Pons (tissue), 1 donor: ENCODE data around the gene FILIP1.

Experiments used
- DNase-seq: peaks from one replicate; pipeline ENCODE4 v3.0.0-alpha.2; 2016; ENCODE audit warnings: low spot score

Gene FILIP1

DNA sequence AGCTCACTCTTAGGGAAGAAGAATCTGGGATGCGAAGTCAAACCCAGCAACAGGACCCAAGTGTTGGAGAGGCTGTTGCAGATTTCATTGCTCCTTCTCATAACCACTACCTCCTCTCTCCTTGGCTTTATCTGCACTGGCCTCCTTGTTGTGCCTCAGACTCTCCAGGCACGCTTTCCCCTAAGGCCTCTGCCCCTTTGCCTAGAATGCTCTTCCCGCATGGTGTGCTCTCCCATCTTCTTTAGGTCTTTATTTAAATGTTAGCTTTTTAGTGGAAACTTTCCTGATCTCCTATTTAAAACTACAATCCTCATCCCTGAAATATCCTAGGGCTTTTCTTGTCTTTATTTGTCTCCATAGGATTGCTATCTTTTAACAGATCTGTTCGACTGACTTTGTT, 114.1 kb downstream of the FILIP1 start:
- no peak for DNase-seq

DNA sequence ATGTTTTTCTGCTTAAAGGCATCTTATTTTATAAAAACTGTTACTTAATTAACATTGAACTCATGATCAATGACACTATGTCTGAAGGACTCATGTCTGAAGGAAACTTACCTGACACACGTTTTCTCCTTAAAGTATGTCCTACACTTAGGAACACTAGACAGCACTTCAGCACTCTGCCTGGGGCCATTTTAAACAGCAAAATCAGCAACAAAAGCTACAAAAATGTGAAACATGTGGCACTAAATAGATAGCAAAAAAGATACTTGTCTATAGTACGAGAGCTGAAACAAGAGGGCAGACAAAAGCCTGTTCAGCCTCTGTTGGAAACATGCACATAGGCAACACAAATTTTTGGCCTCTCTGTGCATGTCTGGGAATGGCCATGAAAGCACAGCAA, 115.5 kb downstream of the FILIP1 start:
- no peak for DNase-seq

DNA sequence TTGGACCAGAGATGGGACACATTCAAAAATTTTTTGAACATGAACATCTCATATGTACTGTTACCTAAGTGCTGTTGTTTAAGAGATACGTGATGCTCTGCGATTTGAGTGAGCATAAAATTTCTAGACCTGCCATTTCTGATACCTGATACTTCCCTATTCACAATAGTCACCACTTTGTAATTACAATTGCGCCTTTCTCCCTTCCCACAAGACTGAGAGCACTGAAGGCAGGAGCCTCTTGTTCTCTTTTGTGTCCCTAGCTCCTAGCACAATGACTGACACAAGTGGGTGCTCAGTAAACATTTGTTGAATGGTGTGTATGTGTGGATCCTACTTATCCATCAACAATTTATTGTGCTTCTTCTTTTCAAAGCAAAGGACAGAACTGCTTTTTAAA, 116.2 kb downstream of the FILIP1 start:
- DNase-seq = no peak

DNA sequence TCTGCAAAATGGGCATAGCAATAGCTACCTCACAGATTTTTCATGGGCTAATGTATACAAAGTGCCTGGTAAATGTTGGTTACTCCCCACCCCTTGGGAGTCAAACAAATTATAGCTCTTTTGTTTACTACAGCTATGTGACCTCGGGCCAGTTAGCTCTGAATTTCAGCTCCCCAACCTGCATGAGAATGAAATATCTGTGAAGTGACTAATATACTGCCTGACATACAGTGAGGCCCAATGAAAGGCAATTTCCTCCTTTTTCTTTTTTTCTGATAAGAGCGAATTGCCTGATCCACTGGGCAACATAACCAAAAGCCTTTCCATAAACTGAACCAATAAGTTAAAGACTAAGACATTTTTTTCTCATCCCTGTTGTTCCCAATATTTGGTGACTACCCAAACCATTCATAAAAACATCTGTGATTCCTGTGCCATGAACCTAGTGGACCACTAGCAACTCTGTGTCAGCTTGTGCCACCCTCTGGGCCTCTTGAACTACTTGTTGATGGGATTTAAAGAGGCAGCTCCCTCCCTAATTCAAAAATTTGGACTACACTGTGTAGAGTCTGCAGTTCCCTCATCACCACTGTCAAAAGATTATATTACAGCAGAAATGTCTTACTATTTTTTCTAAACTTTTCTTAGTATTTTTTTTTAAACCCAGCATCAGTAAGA, 117.1 kb downstream of the FILIP1 start:
- no peak for DNase-seq

DNA sequence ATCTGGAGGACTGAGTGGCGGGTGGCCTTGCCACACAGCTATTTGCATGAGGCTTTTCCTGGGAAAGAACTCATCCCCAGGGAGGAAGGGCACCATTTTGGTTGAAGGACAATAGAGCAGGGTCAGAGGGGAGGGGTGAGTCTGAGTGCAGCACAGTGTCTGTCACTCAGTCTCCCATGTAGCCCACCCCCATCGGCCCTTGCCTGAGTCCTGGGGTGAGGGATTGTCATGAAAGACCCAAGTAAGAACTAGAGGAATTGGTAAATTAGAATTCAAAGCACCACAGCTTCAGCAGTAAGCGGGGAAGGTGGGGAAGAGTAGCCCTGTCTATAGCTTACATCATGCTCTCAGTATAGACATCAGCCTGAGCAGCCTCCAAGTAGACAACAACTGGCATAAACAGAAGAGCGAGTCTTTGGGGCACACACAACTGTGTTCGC, 118.6 kb downstream of the FILIP1 start:
- no peak for DNase-seq

DNA sequence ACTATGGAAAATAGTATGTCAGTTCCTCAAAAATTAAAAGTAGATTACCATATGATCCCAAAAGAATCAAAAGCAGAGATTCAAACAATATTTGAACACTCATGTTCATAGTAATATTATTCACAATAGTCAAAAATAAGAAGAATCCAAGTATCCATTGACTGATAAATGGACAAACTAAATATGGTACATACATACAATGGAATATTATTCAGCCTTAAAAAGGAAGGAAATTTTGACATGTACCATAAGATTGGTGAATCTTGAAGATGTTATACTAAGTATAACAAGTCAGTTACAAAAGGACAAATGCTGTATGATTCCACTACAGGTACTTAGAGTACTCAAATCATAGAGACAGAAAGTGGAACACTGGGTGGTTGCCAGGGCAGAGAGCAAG, 120.7 kb downstream of the FILIP1 start:
- DNase-seq = no peak

DNA sequence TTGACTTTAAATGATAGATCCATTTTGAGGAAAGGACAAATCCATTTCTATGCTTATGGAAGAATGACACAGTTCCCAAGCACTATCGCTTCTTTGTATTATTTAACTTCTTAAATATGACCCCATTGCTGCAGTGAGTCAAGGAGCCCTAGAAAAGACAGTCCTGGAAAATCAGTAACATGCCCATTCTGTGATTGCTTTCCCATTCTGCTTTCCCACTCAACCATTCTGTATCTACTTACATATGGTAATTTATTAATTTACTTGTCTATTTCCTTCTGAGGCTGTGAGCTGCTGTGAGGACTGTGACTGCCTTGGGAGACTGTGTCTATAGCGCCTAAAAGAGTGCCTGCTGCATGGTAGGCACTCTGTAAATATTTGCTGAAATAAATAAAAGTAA, 123.6 kb downstream of the FILIP1 start:
- no peak for DNase-seq

DNA sequence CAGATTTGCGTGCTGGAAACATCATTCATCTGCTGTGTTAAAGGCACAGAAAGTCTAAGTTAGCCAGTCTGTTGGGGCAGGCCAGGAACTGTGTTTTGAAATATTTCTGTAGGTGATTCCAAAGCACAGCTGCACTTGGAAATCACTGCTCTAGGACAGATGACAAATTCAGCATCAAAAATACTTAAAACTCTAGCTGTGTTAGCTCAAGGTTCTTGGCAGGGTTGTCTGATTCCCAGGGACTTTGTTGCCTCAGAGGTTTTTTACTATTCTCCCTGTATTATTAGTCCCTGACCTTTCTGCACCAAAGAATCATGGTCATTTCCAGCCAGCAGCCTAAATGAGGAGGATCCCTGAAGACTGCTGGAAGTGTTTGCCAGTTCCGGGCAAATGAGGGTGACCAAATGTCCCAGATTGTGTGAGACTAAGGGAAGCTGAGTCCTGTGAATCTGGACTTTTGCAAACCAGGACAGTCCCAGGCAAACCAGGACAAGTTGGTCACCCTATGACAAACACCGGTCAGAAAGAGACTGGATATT, 124.7 kb downstream of the FILIP1 start:
- DNase-seq = no peak

DNA sequence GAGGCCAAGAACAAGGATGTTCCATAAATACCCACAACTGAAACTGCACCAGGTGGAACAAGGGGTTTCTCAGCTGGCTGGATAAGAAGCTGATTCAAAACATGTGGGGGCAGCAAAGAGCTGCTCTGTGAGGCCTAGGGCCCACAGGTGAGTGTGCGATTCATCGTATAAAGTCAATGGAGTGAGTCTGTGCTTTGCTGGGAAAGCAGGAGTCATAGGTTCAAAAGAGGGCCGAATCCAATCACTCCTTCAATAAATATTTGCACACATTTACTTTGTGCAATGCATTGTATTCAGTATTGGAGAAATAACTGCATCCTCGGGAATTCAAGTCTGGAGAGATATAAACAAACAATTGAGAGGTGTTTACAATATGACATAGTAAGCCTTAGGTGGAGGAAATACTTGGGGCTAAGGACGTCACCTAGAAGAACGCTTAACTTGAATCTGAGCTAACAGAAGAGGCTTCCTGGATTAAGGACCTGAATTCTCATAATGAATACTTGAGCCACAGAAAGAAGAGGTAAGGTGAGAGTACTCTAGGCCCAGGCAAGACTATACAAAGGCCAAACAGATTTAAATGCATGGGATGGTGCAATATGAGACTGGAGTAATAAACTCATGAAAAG, 125.3 kb downstream of the FILIP1 start:
- DNase-seq = no peak

DNA sequence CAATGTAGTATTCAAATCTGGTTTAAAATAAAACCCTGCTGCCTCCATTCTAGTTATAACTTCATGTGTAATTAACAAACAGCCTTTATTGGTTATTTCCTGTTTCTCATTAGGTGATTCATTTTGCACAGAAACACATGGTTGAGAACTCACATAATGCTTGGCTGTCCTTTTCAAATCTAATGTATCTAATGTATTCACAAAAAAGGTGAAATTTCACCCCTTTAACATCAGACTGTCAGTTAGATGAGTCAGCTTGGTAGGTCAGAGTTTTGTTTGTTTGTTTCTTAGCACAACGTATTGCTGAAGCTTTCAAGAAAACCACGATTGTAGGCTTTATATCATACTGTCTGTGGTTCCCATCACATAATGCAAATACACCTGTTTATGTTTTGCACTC, 130.3 kb downstream of the FILIP1 start:
- DNase-seq = no peak

DNA sequence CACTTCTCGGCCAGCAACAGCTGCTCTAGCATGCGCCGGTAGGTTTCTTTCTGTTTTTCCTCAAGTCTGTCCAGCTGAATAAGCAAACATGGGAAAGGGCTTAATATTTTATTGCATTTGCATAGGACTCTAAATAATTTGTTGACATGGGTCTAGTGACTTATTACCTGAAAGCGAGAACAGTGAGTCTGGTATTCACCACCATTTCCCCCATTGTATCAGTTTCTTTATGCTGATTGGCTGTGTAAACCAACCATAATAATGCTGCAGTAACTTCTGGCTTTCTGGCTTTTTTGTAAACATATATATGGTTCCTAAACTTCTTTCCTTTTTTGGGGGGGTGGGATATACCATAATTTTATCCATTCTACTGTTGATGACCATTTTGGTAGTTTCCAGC, 140.0 kb downstream of the FILIP1 start:
- no peak for DNase-seq

DNA sequence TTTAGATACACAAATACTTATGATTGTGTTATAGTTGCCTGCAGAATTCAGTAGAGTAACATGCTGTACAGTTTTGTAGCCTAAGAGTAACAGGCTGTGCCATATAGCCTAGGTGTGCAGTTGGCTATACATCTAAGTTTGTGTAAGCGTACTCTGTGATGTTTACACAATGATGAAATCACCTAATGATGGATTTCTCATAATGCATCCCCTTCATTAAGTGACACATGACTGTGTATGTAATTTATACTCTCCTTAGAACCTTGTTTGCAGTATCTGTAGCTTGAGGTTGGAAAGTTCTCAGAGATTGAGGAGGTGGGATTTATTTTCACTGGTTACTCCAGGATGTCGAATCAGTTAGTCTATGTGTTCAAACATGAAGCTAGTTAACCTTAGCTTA, 142.0 kb downstream of the FILIP1 start:
- DNase-seq = no peak

DNA sequence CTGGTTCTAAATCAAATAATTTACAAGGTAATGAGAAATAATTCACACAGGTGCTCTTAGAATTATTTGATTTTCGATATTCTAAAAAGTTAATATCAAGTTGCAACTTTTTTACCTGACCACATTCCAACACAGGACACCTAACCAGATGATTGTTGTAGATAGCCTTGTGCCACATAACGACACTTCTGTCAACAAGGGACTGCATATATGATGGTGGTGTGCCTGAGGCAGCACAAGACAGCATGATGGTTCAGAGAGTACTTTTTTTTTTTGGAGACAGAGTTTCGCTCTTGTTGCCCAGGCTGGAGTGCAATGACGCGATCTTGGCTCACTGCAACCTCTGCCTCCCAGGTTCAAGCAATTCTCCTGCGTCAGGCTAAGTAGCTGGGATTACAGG, 142.8 kb downstream of the FILIP1 start:
- no peak for DNase-seq

DNA sequence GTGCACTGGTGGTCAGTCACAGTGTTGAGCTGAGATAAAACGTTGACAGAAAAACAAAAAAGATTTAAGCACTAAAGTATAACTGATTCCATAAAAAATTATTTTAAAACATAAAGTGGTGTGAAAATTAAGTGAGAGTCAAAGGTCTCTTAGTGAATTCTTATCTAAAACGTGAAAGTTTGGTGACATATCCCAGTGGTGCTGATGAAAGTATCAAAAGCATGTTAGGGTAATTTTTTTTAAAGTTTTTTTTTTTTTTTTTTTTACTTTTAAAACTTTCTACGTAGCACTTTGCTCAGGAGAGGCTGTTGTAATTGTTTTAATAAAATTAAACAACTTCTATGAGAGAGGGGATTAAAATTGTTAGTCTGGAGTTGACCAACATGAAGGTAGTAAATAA, 143.4 kb downstream of the FILIP1 start:
- DNase-seq = no peak

DNA sequence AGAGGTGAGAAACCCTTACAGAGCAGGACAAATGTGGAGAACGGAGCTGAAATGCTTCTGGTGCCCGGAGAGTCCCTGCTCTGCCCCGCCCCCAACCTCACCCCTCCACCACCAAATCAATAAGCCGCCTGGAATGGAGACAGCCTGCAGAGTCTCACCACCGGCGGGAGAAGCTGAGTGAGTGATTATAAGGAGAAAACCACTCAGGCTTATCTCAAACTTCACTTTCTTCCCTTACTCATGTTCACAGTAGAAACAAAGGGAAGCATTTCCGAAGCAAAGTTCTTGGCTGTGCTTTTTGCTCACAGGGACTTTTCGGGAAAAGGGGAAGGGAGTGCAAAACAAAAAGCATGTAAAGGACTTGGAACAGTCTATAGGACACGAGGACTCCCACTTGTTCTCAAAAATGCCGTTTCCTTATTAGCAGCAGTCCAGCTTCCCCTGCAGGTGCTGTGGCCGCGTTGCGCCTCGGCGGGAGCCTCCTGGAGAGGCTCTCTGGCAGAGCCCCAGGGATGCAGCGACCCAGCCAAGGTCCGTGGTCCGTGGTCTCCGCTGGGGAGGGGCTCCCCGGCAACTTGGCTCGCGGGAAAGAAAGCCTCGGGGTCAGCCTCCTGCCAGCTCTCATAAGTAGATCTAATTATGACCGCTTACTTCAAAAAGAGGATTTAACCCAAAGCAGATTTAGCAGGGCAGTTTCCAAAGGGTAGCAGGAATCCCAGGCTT, 144.2 kb downstream of the FILIP1 start:
- DNase-seq = no peak

DNA sequence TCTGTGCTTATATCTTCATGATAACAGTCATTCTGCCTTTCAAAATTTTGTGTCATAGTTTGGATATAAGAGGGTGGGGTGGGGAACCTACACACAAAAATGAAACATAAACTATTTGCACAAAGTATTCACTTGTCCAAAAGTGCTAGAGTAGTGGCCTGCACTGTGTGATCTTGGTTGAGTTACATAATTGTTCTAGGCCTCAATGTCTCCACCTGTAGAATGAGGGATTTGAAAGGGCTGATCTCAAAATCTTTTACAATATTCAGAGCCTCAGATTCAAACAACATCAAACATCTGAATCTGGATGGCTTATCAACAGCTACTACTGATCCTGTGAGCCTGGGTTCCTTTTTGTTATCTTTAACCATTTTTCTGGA, 144.7 kb downstream of the FILIP1 start:
- no peak for DNase-seq

DNA sequence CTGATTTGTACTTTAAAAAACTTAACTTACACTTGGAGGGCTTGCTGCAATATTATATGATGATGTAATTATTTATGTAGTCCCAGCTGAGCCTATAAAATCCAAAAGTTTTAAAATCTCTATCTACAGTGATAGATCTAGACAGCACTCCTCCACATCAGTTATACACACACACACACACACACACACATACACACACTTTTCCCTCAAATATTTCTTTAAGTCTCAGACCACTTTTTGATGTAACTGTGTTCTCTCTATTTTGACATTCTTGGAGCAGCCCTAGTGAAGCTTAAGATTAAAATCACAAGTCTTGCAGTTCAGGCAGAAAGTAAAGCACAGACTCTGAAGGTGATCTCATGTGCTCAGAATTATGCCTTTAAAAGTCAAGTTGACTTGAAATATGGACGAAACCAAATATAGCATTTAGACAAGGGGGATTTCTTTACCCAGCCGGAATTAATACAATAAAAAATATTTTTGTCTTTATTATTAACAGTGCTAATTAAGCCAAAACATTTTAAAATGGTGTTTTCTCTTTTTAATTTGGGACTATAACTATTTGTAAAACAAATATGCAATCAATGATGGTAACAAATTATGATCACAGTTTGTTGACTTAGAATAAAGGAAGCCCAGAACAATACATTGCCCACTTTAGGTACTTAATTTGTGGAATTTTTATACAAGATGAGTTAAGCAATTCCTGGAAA, 145.5 kb downstream of the FILIP1 start:
- DNase-seq = no peak

DNA sequence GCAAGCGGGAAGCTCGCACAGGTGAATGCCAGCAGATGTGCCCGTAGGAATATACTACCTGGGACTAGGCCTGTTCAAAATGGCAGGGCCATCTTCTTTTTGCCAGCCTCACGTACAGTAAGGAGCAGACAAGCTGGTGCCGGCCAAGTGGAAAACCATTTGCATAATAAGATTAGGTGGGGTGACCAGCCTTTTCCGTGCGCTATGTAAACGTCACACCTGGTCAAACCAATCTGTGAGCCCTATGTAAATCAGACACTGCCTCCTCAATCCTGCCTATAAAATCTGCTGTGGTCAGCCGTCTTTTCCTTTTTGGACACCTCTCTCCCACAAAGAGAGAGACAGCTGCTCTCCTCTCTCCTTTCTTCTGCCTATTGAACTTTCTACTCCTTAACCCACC, 148.2 kb downstream of the FILIP1 start:
- DNase-seq = no peak

DNA sequence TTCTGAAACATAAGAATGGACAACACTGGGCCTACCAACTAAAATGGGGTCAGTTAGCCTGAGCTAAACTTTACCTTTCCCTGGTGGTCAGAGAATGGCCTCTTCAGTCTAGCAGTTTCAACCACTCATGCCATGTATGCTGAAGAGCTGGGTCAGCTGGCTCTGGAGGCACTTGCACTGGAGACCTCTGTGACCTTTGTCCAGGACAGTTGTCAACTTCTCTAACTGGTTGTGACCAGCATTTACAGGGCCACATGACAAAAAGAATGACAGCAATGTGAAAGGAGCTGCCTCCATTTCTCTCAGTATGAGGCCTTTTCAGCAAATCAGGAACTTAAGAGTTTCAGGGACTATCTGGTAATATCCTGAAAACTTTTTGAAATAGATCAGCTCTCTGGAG, 149.1 kb downstream of the FILIP1 start:
- no peak for DNase-seq

DNA sequence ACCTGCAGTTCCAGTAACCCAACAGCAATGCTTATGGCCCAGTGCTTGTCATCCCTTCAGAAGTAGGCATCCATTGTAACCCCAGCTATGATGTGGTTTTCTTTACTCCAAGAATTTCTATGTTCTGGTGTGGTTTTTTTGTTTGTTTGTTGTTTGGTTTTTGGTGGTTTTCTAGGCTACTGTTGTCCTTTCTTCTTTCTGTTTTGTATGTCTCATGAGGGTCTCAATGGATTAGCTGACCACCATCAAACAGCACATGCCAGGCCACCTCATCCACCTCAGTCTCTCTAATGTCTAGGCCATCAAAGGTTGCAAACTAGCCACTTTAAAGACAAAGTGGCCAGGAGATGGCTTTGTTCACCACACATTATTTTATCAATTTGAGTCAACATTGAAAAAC, 149.6 kb downstream of the FILIP1 start:
- DNase-seq = no peak

DNA sequence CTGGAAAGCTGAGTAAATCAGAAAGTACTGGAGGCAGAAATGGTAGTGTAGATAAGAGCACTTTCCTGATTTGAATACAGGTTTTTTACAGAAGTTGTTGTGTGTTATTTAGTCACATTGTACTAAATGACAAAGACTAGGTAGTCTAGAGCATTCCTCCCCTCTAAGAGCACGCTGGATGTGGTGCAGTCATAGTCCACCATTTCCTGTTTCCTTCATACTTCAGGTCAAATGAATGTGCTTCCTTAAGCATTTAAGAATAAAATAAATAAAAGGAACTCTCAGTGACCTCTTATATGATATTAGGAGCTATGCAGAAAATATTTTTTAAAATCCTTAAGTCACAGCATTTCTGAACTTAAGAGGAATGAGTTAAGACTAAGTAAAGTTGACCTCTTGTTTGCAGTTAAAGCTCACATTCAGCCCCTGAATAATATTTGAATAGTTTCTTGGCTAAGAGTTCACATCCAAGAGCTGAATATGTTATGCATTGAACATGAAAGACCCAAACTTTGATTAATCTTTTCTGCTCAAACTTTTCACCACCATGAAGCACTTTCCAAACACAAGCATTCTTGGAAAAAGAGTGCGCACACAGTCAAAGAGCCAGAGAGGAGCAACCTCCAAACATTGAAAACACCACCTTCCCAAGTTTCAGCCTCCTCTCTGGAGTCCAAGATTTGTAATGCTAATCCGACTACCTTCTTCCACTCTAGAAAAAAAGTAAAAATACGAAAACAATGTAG, 155.6 kb downstream of the FILIP1 start:
- DNase-seq = no peak
